NCI-H446 (cell line): ENCODE data around the gene ETFRF1.

Experiments
- DNase-seq, 2 experiments: peaks; one replicate each; lab custom pipeline; 2025; lab: John Stamatoyannopoulos, UW

ETFRF1 gene

GRCh38 chr12:25213338-25213737, 18.3 kb downstream of the ETFRF1 start:
- DNase-seq: no peak

GRCh38 chr12:25236190-25236589, 41.2 kb downstream of the ETFRF1 start:
- no peak for DNase-seq

GRCh38 chr12:25236626-25237025, 41.6 kb downstream of the ETFRF1 start:
- no peak for DNase-seq

GRCh38 chr12:25241167-25242020, 46.4 kb downstream of the ETFRF1 start:
- peak in 1 of 2 experiments; percentile 11 for DNase-seq

GRCh38 chr12:25242981-25243679, 48.1 kb downstream of the ETFRF1 start:
- DNase-seq: no peak

- no peak for DNase-seq
Observed at GRCh38 chr12:25243680-25243990, 48.6 kb downstream of the ETFRF1 start.

GRCh38 chr12:25245491-25245890, 50.5 kb downstream of the ETFRF1 start:
- DNase-seq: no peak

- no peak for DNase-seq
Observed at GRCh38 chr12:25248137-25248536, 53.1 kb downstream of the ETFRF1 start.

GRCh38 chr12:25248732-25249131, 53.7 kb downstream of the ETFRF1 start:
- no peak for DNase-seq

GRCh38 chr12:25249931-25250738, 55.1 kb downstream of the ETFRF1 start:
- DNase-seq: peak in 1 of 2 experiments; percentile 3

GRCh38 chr12:25250744-25251730, 56.0 kb downstream of the ETFRF1 start, which contains the start of gene KRAS:
Gene KRAS (minus strand): TSS chr12:25250929.
- DNase-seq: peak; percentile 82 to 92

- no peak for DNase-seq
Observed at GRCh38 chr12:25251769-25252168, 56.7 kb downstream of the ETFRF1 start.

GRCh38 chr12:25252946-25253345, 57.9 kb downstream of the ETFRF1 start:
- DNase-seq: no peak

GRCh38 chr12:25253371-25254068, 58.5 kb downstream of the ETFRF1 start:
- no peak for DNase-seq

- no peak for DNase-seq
Observed at GRCh38 chr12:25254271-25254880, 59.3 kb downstream of the ETFRF1 start.
